C4-2B (cell line): ENCODE results near the gene KLK15.

Source experiments
- CTCF ChIP-seq: fragments of 450-650 bp; conservative IDR thresholded peaks from 2 replicates; pipeline ENCODE4 v1.5.1; 2017; ENCODE audit warnings: mild to moderate bottlenecking
- ZFX ChIP-seq: fragments of 450-650 bp; IDR thresholded peaks from 2 replicates; pipeline ENCODE4 v1.6.1; 2017

- TF ChIP-seq CTCF (no peak), ZFX (no peak)
Measured at GRCh38 chr19:50858886-50859285, 25.5 kb upstream of the KLK15 start.
